ENCODE results near the gene QKI. TPM values are rescaled to one million over a fixed set of nuclear protein-coding genes. Genes with fewer than 3 reads are reported as not detected.
A peak's percentile ranks its signal among the peaks of the same experiment; 100 is the strongest.

QKI gene
- total RNA-seq, 1 donor from 2014 or later, result 267 TPM

DNA sequence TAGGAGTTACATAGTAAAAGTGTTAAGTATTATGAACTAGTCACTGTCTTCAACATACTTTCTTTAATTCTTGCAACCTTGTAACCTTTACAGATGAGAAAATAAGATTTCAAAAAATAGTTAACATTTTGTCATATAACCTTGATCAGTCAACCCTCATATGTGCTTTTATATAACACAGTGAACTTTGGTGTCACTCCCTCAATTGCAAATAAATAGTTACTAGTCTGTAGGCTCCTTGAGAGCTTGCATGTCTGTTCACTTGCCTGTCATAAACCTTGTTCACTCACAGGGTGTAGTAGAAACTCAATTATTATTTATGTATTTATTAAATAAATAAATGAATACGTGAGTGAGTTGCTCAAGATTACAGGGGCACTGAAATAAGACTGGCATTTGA, 107.5 kb downstream of the QKI start:
- Mint-ChIP-seq H3K9me3 (no peaks in the 10 kb centered on the region), H3K36me3 (ENCODE audit: low read depth) (no peaks in the 10 kb centered on the region), H3K4me3 (no peak overlapping the region), H3K27ac (ENCODE audit: unreplicated experiment) (no peak overlapping the region), H3K4me1 (peaks cover 54% of the 10 kb centered on the region), H3K27me3 (ENCODE audit: low read depth) (no peaks in the 10 kb centered on the region)
- DNase-seq (ENCODE audit: low read depth, low spot score), result no peak
- TF ChIP-seq CTCF (conservative IDR thresholded peaks at IDR 0.05), result no peak

DNA sequence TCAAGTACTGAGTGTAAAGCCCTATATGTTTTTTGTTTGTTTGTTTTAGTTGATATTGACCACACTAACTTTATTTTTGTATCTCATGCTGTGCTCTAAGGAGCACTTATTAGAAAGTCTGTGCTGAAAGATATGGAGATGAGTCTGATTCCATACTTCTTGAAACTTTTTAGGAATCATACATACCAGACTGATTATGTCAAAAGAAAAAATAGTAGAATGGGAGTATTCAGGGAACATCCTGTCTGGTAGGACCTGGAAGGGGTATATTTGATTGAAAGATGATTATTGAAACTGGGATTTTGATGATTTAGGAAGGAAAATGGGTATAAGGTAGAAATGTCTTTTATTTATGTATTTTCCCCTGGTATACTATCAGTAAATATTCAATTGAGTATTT, 111.4 kb downstream of the QKI start:
- Mint-ChIP-seq H3K9me3 (no peaks in the 10 kb centered on the region), H3K36me3 (ENCODE audit: low read depth) (no peaks in the 10 kb centered on the region), H3K4me3 (peak overlapping the region; percentile 18), H3K27ac (ENCODE audit: unreplicated experiment) (peak overlapping the region; percentile 47), H3K27me3 (ENCODE audit: low read depth) (no peaks in the 10 kb centered on the region), H3K4me1 (peaks cover 63% of the 10 kb centered on the region)
- no peak for TF ChIP-seq CTCF (conservative IDR thresholded peaks at IDR 0.05)
- no peak for DNase-seq (ENCODE audit: low read depth, low spot score)

GRCh38 chr6:163526346-163526745, 111.8 kb downstream of the QKI start:
- no peak for TF ChIP-seq CTCF (conservative IDR thresholded peaks at IDR 0.05)
- DNase-seq (ENCODE audit: low read depth, low spot score), result no peak
- Mint-ChIP-seq H3K4me3 (no peak overlapping the region), H3K27me3 (ENCODE audit: low read depth) (no peaks in the 10 kb centered on the region), H3K27ac (ENCODE audit: unreplicated experiment) (no peak overlapping the region), H3K9me3 (no peaks in the 10 kb centered on the region), H3K4me1 (peaks cover 66% of the 10 kb centered on the region), H3K36me3 (ENCODE audit: low read depth) (no peaks in the 10 kb centered on the region)

DNA sequence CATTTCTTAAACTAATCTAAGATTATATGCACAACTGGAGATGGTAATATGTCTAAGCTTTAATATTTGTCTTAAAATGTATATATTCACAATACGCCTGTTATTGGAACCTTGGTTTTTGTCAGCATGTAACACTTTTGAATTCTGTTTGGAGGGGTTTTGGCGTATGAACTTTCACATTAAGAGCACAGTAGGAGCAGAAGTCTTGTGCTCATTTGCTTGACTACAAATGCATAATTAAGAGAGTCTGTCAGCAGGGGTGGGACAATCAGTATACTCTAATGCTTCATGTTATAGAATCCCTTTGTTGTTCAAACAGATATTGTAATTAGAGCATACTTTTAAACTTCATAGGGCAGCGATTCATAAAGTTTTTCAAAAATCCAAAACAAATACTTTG, 112.8 kb downstream of the QKI start:
- Mint-ChIP-seq H3K27me3 (ENCODE audit: low read depth) (no peaks in the 10 kb centered on the region), H3K9me3 (no peaks in the 10 kb centered on the region), H3K4me3 (no peak overlapping the region), H3K4me1 (peaks cover 74% of the 10 kb centered on the region), H3K27ac (ENCODE audit: unreplicated experiment) (no peak overlapping the region), H3K36me3 (ENCODE audit: low read depth) (no peaks in the 10 kb centered on the region)
- TF ChIP-seq CTCF (conservative IDR thresholded peaks at IDR 0.05), result no peak
- no peak for DNase-seq (ENCODE audit: low read depth, low spot score)

- peaks cover 85% of the 10 kb centered on the region for H3K4me1 Mint-ChIP-seq
- no peak overlapping the region for H3K4me3 Mint-ChIP-seq
- TF ChIP-seq CTCF (conservative IDR thresholded peaks at IDR 0.05), result no peak
- H3K9me3 Mint-ChIP-seq, result no peaks in the 10 kb centered on the region
- peaks cover 2% of the 10 kb centered on the region for H3K36me3 Mint-ChIP-seq (ENCODE audit: low read depth)
- H3K27ac Mint-ChIP-seq (ENCODE audit: unreplicated experiment), result no peak overlapping the region
- no peaks in the 10 kb centered on the region for H3K27me3 Mint-ChIP-seq (ENCODE audit: low read depth)
- DNase-seq (ENCODE audit: low read depth, low spot score), result no peak
Measured at GRCh38 chr6:163529605-163530004, 115.1 kb downstream of the QKI start.

- peaks cover 79% of the 10 kb centered on the region for H3K4me1 Mint-ChIP-seq
- no peaks in the 10 kb centered on the region for H3K27me3 Mint-ChIP-seq (ENCODE audit: low read depth)
- H3K36me3 Mint-ChIP-seq (ENCODE audit: low read depth), result peaks cover 3% of the 10 kb centered on the region
- no peak for DNase-seq (ENCODE audit: low read depth, low spot score)
- TF ChIP-seq CTCF (conservative IDR thresholded peaks at IDR 0.05), result no peak
- no peaks in the 10 kb centered on the region for H3K9me3 Mint-ChIP-seq
- no peak overlapping the region for H3K27ac Mint-ChIP-seq (ENCODE audit: unreplicated experiment)
- H3K4me3 Mint-ChIP-seq, result no peak overlapping the region
Measured at GRCh38 chr6:163530406-163530805, 115.9 kb downstream of the QKI start.
